Articular chondrocyte of knee joint (primary cell): ENCODE measurements around the gene KRTAP5-3. TPM values are rescaled to one million over a fixed set of nuclear protein-coding genes. Genes with fewer than 3 reads are reported as not detected.

Experiments
- total RNA-seq: library from RNA; depleted of rRNA; stranded (reverse); fragments of >200 nt; gene quantifications from 2 replicates; pipeline ENCODE4 v1.2.3, GENCODE V29; 2012

Gene KRTAP5-3
- total RNA-seq: not detected in 2 replicates

DNA sequence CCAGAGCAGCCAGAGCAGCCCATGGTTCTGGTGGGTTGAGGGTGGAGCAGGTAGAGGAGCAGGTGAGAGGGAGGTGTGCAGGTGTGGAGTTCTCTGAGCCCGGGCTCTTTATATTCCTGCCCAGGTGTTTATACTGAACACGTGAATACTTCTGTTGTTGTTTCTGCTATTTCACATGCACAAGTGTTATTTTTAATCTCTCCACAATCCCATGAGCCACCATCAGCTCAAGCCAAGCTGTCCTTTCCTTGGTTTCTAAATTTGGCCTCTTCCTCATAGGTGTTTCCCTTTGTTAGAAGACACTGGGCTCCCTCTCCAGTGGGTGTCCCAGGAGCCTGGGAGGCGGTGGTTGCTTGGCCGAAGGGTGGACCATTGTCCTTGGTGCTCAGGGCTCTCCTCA lies at the start of gene KRTAP5-3:
TSS of gene KRTAP5-3 (minus strand) at position 101 of the 400 bp plus-strand sequence. CDS start at position 23, 78 bp downstream.

GRCh38 chr11:1629326-1630185 lies 21.3 kb upstream of the KRTAP5-3 start, which contains the start of gene KRTAP5-5:
Gene KRTAP5-5, plus strand, starts transcription at chr11:1629775. Its CDS starts 66 bp downstream, at chr11:1629841.

GRCh38 chr11:1622086-1622485 lies 13.8 kb upstream of the KRTAP5-3 start, which contains the start of gene KRTAP5-4:
Gene KRTAP5-4, minus strand, starts transcription at chr11:1622138. Its CDS starts 45 bp downstream, at chr11:1622093.

GRCh38 chr11:1597994-1598380 lies 10.3 kb downstream of the KRTAP5-3 start, which contains the start of gene KRTAP5-2:
Gene KRTAP5-2, minus strand, starts transcription at chr11:1598294. Its CDS starts 44 bp downstream, at chr11:1598250.

GRCh38 chr11:1584661-1585370 lies 23.4 kb downstream of the KRTAP5-3 start, which contains the start of gene KRTAP5-1:
Gene KRTAP5-1, minus strand, starts transcription at chr11:1585283. Its CDS starts 34 bp downstream, at chr11:1585249.

DNA sequence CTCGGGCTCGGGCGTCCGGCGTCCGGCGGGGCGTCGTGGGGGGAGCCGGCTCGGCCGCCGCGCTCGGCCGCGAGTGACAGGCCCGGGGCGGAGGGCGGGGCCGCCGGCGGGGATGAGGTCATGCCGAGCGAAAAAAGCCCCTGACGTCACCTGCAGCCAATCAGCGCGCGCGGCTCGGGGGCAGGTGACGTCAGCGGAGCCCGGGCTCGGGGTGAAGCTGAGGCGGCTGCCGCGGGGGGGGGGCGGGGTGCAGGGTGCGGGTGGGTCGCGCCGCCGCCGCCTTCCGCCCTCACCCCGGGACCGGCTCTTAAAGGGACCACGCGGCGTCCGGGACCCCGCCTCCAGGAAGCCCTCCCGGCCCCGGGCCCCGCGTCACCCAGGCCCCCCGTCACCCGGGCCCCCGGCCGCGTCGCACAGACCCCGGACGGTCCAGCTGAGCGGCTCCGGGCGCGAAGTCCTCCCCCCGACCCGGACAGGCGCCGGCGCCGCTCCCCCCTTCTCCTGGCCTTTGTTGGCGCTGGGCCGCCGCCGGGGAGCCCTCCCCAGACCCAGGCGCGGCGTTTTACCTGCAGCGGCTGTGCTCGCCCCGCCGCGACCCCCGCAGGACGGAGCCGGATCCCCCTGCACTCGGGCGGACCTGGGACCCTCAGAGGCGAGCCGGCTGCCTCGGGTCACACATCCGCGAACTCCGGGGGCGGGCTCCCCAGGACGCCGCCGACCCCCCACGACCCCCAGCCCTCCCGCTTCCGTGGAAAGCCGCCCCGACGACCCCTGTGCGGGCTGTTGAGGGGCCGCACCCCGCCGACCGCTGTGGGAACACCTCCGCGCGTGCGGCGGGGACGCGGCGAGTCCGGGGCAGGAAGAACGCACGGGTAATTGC lies 35.8 kb downstream of the KRTAP5-3 start, which contains the start of gene DUSP8:
TSS of gene DUSP8 (minus strand) at position 75 of the 880 bp plus-strand sequence. CDS start 6,445 bp downstream, outside the sequence.

Other genes with a start within 250 kb of the KRTAP5-3 start
- gene BRSK2, start 218.5 kb downstream of the KRTAP5-3 start, total RNA-seq: under 0.01 TPM in 1 of 2 replicates, not detected in the other
- 13.1 and 14.2 TPM in 2 replicates for gene MOB2, start 121.7 kb downstream of the KRTAP5-3 start, total RNA-seq
- gene DUSP8, start 36.2 kb downstream of the KRTAP5-3 start, total RNA-seq: 0.32 and 0.39 TPM in 2 replicates
- not detected in 2 replicates for gene KRTAP5-1, start 23.2 kb downstream of the KRTAP5-3 start, total RNA-seq
- not detected in 2 replicates for gene KRTAP5-2, start 10.2 kb downstream of the KRTAP5-3 start, total RNA-seq
- not detected in 2 replicates for gene KRTAP5-4, start 13.7 kb upstream of the KRTAP5-3 start, total RNA-seq
- gene KRTAP5-5, start 21.3 kb upstream of the KRTAP5-3 start, total RNA-seq: not detected in 2 replicates
- not detected in 2 replicates for gene KRTAP5-6, start 88.7 kb upstream of the KRTAP5-3 start, total RNA-seq
- gene IFITM10, start 142.1 kb upstream of the KRTAP5-3 start, total RNA-seq: 5.5 and 9.5 TPM in 2 replicates
- gene CTSD, start 155.5 kb upstream of the KRTAP5-3 start, total RNA-seq: 222 and 262 TPM in 2 replicates
- gene SYT8, start 226.5 kb upstream of the KRTAP5-3 start, total RNA-seq: not detected in 2 replicates
- not detected in 2 replicates for gene TNNI2, start 230.5 kb upstream of the KRTAP5-3 start, total RNA-seq
- 84.1 and 94.5 TPM in 2 replicates for gene LSP1, start 244.6 kb upstream of the KRTAP5-3 start, total RNA-seq